K562 (cell line): ENCODE data around the gene BAIAP2. TPM values are rescaled to one million over a fixed set of nuclear protein-coding genes. Genes with fewer than 3 reads are reported as not detected.

Source experiments
- ATAC-seq: fragments of 200-7000 bp; cut with Tn5 transposase; 3 replicates; pipeline ENCODE4 v1.9.1; 2020; ENCODE audit warnings: moderate library complexity
- BruUV-seq: library from RNA; stranded (reverse); fragments of 400-500 nt; replicated peaks from 2 replicates; lab custom pipeline; 2021; lab: Mats Ljungman, UMichigan
- CTCF ChIA-PET: fragments of 300-600 bp; formaldehyde crosslinking; extraction: SDS; loops from one replicate; lab custom pipeline; 2021; ENCODE audit warnings: low intra/inter-chr PET ratio; lab: Yijun Ruan, JAX
- POLR2A ChIA-PET: fragments of 300-600, 350-650 bp; sonication (Branson Sonifier 250); formaldehyde crosslinking; extraction: SDS; loops from one replicate; lab custom pipeline; 2021; ENCODE audit warnings: antibody characterized with exemption, inconsistent platforms; lab: Yijun Ruan, JAX
- DNase-seq, 4 experiments: peaks; one replicate each; pipeline versions ENCODE4 v3.0.0 to v3.0.0-alpha.2; 2011 to 2018; ENCODE audit warnings: low spot score in 3 of 4, mixed read lengths in 3 of 4; ENCODE audit errors: extremely low read depth in 1 of 4
- FAIRE-seq: peaks from 2 replicates; lab custom pipeline; 2011; peaks lifted over from hg19 to GRCh38; lab: Jason Lieb, UNC
- H2AFZ ChIP-seq: 2 replicates; pipeline ENCODE4 v1.6.0; 2011; ENCODE audit warnings: low read depth, low read length, control low read depth, inconsistent platforms
- H3K27ac ChIP-seq: fragments of 200-600 bp; 3 replicates; pipeline ENCODE4 v1.8.0; 2011; ENCODE audit warnings: low read depth, mild to moderate bottlenecking, control low read depth, inconsistent platforms, low read length, moderate library complexity, mixed read lengths; ENCODE audit errors: extremely low read depth
- H3K27me3 ChIP-seq, 2 experiments: fragments of 300-600 bp in 1 of 2; 2 replicates in 1 of 2; 3 replicates in 1 of 2; pipeline versions ENCODE4 v1.6.0 to v1.8.0; 2011; ENCODE audit warnings: inconsistent platforms in 2 of 2, low read length in 2 of 2, mild to moderate bottlenecking in 1 of 2, mixed read lengths in 1 of 2, moderate library complexity in 1 of 2; ENCODE audit not compliant: control insufficient read depth in 2 of 2, insufficient read depth in 2 of 2
- H3K36me3 ChIP-seq: fragments of 300-600 bp; 3 replicates; pipeline ENCODE4 v1.8.0; 2011; ENCODE audit warnings: mild to moderate bottlenecking, low read length, inconsistent platforms; ENCODE audit not compliant: control insufficient read depth, insufficient read depth
- H3K4me1 ChIP-seq, 2 experiments: fragments of 200-600 bp in 1 of 2; replicated peaks in 1 of 2; 2 replicates in 1 of 2; 3 replicates in 1 of 2; pipeline versions ENCODE4 v1.5.1 to v1.8.0; 2011; ENCODE audit warnings: inconsistent platforms in 2 of 2, low read length in 2 of 2, mild to moderate bottlenecking in 1 of 2, mixed read lengths in 1 of 2, moderate library complexity in 1 of 2; ENCODE audit not compliant: control insufficient read depth in 2 of 2, insufficient read depth in 2 of 2
- H3K4me2 ChIP-seq: 2 replicates; pipeline ENCODE4 v1.6.1; 2011; ENCODE audit warnings: low read length, control low read depth, inconsistent platforms, mixed read lengths; ENCODE audit not compliant: insufficient read depth
- H3K4me3 ChIP-seq: fragments of 200-600 bp; sonication (generic), shearing (Covaris generic); 2 replicates; pipeline ENCODE4 v1.5.1; 2016; ENCODE audit warnings: control low read depth, inconsistent platforms
- H3K79me2 ChIP-seq: fragments of 200-600 bp; 3 replicates; pipeline ENCODE4 v1.8.0; 2011; ENCODE audit warnings: low read length, inconsistent platforms; ENCODE audit not compliant: control insufficient read depth, insufficient read depth
- H3K9ac ChIP-seq, 2 experiments: 2 replicates each; pipeline versions ENCODE4 v1.6.0 to v1.6.1; 2011; ENCODE audit warnings: low read depth in 2 of 2, low read length in 2 of 2, control low read depth in 1 of 2, inconsistent platforms in 1 of 2, mild to moderate bottlenecking in 1 of 2, mixed read lengths in 1 of 2; ENCODE audit not compliant: insufficient read depth in 1 of 2
- H3K9me1 ChIP-seq: one replicate; pipeline ENCODE4 v1.6.0; 2011; ENCODE audit warnings: inconsistent platforms, mild to moderate bottlenecking, low read length, moderate library complexity; ENCODE audit not compliant: control insufficient read depth, insufficient read depth
- H3K9me3 ChIP-seq: replicated peaks from 2 replicates; pipeline ENCODE4 v1.5.1; 2011; ENCODE audit warnings: low read depth, low read length, inconsistent platforms; ENCODE audit not compliant: control insufficient read depth, insufficient read depth
- H4K20me1 ChIP-seq: replicated peaks from 2 replicates; pipeline ENCODE4 v1.6.1; 2011; ENCODE audit warnings: low read length, inconsistent platforms, mixed read lengths; ENCODE audit not compliant: control insufficient read depth, insufficient read depth
- SMAD3 ChIP-seq: fragments of 450-650 bp; formaldehyde crosslinking; conservative IDR thresholded peaks from 2 replicates; pipeline ENCODE4 v1.4.0; 2020; ENCODE audit warnings: mild to moderate bottlenecking
- TEAD1 ChIP-seq, 2 experiments: fragments of 450-650 bp in 1 of 2; sonication (generic) in 1 of 2; formaldehyde crosslinking; IDR thresholded peaks; 2 replicates each; pipeline versions ENCODE4 v1.4.0 to v1.8.0; 2020 to 2022; ENCODE audit warnings: mild to moderate bottlenecking in 2 of 2, missing genetic modification reagents in 1 of 2
- ZNF444 ChIP-seq: fragments of 250-450 bp; sonication (Bioruptor Pico); IDR thresholded peaks from 2 replicates; pipeline ENCODE4 v1.4.0; 2020; ENCODE audit warnings: mild to moderate bottlenecking, moderate library complexity
- WGBS: fragments of 100-300 bp; shearing (Covaris generic); methylation state at CpG from one replicate; pipeline ENCODE4 v1.1.6; 2016; ENCODE audit warnings: low coverage, mixed read lengths; ENCODE audit not compliant: insufficient coverage; ENCODE audit errors: missing lambda C conversion rate; 5-methylcytosine and 5-hydroxymethylcytosine counted together
- in situ Hi-C: fragments of 300-500 bp; cut with MboI; formaldehyde crosslinking; loops from 4 replicates; pipeline ENCODE4 v1.15.0; 2018; ENCODE audit warnings: inconsistent platforms, mixed read lengths
- intact Hi-C: fragments of 100-400 bp; cut with micrococcal nuclease; formaldehyde crosslinking; loops from 2 replicates; pipeline ENCODE4 v1.14.2; 2022
- polyA plus RNA-seq, 8 experiments: library from polyadenylated mRNA; depleted of rRNA in 4 of 8; stranded (reverse) in 5 of 8; unstranded in 3 of 8; fragments of >200 nt; fragmentation: Nextera tagmentation in 2 of 8; fragmentation: Illumina TruSeq in 1 of 8; extraction: Ambion mirVana in 2 of 8; extraction: Trizol in 1 of 8; gene quantifications; 2 replicates each; pipeline versions ENCODE4 v1.2.1 to v1.2.3, GENCODE V29; 2011 to 2014; ENCODE audit warnings: inconsistent platforms in 1 of 8, missing spikeins in 1 of 8
- total RNA-seq, 7 experiments: library from RNA; depleted of rRNA in 6 of 7; stranded (reverse); fragments of >200 nt in 6 of 7; fragmentation: Illumina TruSeq in 2 of 7; extraction: Trizol in 2 of 7; gene quantifications; 2 replicates each; pipeline versions ENCODE4 v1.2.1 to v1.2.3, GENCODE V29; 2011 to 2021; ENCODE audit warnings: low replicate concordance in 1 of 7
- TF ChIP-seq, protein P1 (sequence below): sonication (generic); formaldehyde crosslinking; IDR thresholded peaks from 2 replicates; pipeline ENCODE4 v1.8.1; 2022; ENCODE audit warnings: missing genetic modification reagents
- TF ChIP-seq, protein P2 (sequence below): fragments of 450-650 bp; IDR thresholded peaks from 2 replicates; pipeline ENCODE4 v1.7.1; 2018; ENCODE audit warnings: mild to moderate bottlenecking, low read depth; ENCODE audit not compliant: partially characterized antibody
- TF ChIP-seq, protein P3 (sequence below), 2 experiments: fragments of 450-650 bp; conservative IDR thresholded peaks; 2 replicates each; pipeline ENCODE4 v1.6.1; 2017; ENCODE audit warnings: mild to moderate bottlenecking in 2 of 2, moderate library complexity in 2 of 2
- TF ChIP-seq, protein P4 (sequence below): fragments of 450-650 bp; IDR thresholded peaks from 2 replicates; pipeline ENCODE4 v1.6.1; 2016; ENCODE audit warnings: low read depth, mild to moderate bottlenecking, moderate library complexity
- TF ChIP-seq, protein P5 (sequence below), 2 experiments: fragments of 450-650 bp; IDR thresholded peaks; 2 replicates each; pipeline ENCODE4 v1.6.1; 2016
- TF ChIP-seq, protein P6 (sequence below): fragments of 450-650 bp; formaldehyde crosslinking; IDR thresholded peaks from 2 replicates; pipeline ENCODE4 v1.4.0; 2020; ENCODE audit warnings: mild to moderate bottlenecking
- TF ChIP-seq, protein P7 (sequence below): fragments of 250-450 bp; sonication (Bioruptor Pico); IDR thresholded peaks from 2 replicates; pipeline ENCODE4 v1.8.0; 2022; ENCODE audit warnings: moderate library complexity, mild to moderate bottlenecking, inconsistent platforms

Gene BAIAP2
- total and polyA plus RNA-seq, 9 of the 15 experiments (the other 6 are each of a cell fraction or from before 2014, with no cell fraction given), result 2.3 to 51.6 (median 18.4) TPM

DNA sequence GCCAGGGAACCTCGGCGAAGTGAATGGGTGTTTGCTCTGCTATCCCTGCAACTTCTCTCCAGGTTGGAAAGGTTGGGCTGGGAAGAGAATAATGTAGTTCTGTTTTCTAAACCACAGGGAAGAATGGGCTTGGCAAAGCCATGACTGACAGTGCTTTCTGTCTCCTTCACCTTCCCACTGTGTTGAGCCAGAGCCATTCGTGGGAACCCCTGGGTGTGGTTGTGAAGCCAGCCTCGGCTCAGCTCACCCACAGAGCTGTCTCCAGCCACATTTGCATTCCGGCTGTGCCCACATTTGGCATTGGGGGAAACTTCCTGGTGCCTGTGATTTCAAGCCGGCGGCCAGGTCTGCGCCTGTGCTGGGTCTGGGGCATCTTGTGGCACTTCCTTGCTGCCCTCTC lies 39.9 kb downstream of the BAIAP2 start:
- POLR2A ChIA-PET, result interaction anchor here (0.6 kb wide), 1 partner anchor 25 kb away, joined by 3 read pairs; no protein-coding TSS in a partner anchor
- in situ Hi-C loops, result no loop called here
- CTCF ChIA-PET, result no interaction called here
- FAIRE-seq, result no peak
- Histone ChIP-seq H3K27me3 (no peaks in the 10 kb centered on the region), H3K4me2 (no peak overlapping the region), H3K4me3 (no peak overlapping the region), H3K4me1 (peaks cover 0 to 31% of the 10 kb centered on the region in 2 experiments; a peak in 1 of 5 replicates), H4K20me1 (peaks cover 15% of the 10 kb centered on the region; the same call in 1 of the 2 replicates), H3K79me2 (no peaks in the 10 kb centered on the region), H3K9ac (peak overlapping the region in 1 of 2 experiments; percentile 35; a peak in 1 of 4 replicates), H2AFZ (no peak overlapping the region), H3K9me1 (no peaks in the 10 kb centered on the region), H3K9me3 (no peaks in the 10 kb centered on the region), H3K36me3 (peaks cover 24% of the 10 kb centered on the region; the same call in 2 of the 3 replicates), H3K27ac (no peak overlapping the region)
- no peak for ATAC-seq
- no peak for DNase-seq
- TF ChIP-seq, protein P1, sequence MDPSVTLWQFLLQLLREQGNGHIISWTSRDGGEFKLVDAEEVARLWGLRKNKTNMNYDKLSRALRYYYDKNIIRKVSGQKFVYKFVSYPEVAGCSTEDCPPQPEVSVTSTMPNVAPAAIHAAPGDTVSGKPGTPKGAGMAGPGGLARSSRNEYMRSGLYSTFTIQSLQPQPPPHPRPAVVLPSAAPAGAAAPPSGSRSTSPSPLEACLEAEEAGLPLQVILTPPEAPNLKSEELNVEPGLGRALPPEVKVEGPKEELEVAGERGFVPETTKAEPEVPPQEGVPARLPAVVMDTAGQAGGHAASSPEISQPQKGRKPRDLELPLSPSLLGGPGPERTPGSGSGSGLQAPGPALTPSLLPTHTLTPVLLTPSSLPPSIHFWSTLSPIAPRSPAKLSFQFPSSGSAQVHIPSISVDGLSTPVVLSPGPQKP (CRISPR knock-in tag), result no peak
- TF ChIP-seq, protein P2, sequence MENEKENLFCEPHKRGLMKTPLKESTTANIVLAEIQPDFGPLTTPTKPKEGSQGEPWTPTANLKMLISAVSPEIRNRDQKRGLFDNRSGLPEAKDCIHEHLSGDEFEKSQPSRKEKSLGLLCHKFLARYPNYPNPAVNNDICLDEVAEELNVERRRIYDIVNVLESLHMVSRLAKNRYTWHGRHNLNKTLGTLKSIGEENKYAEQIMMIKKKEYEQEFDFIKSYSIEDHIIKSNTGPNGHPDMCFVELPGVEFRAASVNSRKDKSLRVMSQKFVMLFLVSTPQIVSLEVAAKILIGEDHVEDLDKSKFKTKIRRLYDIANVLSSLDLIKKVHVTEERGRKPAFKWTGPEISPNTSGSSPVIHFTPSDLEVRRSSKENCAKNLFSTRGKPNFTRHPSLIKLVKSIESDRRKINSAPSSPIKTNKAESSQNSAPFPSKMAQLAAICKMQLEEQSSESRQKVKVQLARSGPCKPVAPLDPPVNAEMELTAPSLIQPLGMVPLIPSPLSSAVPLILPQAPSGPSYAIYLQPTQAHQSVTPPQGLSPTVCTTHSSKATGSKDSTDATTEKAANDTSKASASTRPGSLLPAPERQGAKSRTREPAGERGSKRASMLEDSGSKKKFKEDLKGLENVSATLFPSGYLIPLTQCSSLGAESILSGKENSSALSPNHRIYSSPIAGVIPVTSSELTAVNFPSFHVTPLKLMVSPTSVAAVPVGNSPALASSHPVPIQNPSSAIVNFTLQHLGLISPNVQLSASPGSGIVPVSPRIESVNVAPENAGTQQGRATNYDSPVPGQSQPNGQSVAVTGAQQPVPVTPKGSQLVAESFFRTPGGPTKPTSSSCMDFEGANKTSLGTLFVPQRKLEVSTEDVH, result no peak
- TF ChIP-seq, protein P3, sequence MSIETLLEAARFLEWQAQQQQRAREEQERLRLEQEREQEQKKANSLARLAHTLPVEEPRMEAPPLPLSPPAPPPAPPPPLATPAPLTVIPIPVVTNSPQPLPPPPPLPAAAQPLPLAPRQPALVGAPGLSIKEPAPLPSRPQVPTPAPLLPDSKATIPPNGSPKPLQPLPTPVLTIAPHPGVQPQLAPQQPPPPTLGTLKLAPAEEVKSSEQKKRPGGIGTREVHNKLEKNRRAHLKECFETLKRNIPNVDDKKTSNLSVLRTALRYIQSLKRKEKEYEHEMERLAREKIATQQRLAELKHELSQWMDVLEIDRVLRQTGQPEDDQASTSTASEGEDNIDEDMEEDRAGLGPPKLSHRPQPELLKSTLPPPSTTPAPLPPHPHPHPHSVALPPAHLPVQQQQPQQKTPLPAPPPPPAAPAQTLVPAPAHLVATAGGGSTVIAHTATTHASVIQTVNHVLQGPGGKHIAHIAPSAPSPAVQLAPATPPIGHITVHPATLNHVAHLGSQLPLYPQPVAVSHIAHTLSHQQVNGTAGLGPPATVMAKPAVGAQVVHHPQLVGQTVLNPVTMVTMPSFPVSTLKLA (conservative IDR thresholded peaks at IDR 0.05), result no peak
- TF ChIP-seq TEAD1 (CRISPR knock-in tag; IDR thresholded peaks at IDR 0.05) (no peak), SMAD3 (no peak), ZNF444 (CRISPR knock-in tag) (no peak)
- TF ChIP-seq, protein P4, sequence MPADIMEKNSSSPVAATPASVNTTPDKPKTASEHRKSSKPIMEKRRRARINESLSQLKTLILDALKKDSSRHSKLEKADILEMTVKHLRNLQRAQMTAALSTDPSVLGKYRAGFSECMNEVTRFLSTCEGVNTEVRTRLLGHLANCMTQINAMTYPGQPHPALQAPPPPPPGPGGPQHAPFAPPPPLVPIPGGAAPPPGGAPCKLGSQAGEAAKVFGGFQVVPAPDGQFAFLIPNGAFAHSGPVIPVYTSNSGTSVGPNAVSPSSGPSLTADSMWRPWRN, result no peak
- TF ChIP-seq, protein P5, sequence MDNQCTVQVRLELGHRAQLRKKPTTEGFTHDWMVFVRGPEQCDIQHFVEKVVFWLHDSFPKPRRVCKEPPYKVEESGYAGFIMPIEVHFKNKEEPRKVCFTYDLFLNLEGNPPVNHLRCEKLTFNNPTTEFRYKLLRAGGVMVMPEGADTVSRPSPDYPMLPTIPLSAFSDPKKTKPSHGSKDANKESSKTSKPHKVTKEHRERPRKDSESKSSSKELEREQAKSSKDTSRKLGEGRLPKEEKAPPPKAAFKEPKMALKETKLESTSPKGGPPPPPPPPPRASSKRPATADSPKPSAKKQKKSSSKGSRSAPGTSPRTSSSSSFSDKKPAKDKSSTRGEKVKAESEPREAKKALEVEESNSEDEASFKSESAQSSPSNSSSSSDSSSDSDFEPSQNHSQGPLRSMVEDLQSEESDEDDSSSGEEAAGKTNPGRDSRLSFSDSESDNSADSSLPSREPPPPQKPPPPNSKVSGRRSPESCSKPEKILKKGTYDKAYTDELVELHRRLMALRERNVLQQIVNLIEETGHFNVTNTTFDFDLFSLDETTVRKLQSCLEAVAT (IDR thresholded peaks at IDR 0.05), result no peak
- TF ChIP-seq, protein P6, sequence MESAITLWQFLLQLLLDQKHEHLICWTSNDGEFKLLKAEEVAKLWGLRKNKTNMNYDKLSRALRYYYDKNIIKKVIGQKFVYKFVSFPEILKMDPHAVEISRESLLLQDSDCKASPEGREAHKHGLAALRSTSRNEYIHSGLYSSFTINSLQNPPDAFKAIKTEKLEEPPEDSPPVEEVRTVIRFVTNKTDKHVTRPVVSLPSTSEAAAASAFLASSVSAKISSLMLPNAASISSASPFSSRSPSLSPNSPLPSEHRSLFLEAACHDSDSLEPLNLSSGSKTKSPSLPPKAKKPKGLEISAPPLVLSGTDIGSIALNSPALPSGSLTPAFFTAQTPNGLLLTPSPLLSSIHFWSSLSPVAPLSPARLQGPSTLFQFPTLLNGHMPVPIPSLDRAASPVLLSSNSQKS, result no peak
- TF ChIP-seq, protein P7, sequence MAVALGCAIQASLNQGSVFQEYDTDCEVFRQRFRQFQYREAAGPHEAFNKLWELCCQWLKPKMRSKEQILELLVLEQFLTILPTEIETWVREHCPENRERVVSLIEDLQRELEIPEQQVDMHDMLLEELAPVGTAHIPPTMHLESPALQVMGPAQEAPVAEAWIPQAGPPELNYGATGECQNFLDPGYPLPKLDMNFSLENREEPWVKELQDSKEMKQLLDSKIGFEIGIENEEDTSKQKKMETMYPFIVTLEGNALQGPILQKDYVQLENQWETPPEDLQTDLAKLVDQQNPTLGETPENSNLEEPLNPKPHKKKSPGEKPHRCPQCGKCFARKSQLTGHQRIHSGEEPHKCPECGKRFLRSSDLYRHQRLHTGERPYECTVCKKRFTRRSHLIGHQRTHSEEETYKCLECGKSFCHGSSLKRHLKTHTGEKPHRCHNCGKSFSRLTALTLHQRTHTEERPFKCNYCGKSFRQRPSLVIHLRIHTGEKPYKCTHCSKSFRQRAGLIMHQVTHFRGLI (CRISPR knock-in tag), result no peak
- WGBS, result 74% methylated on average over 7 of the region's 8 CpGs
- no TSS peak for BruUV-seq
- intact Hi-C loops, result no loop called here
